Esophagus muscularis mucosa (tissue), 4 donors: ENCODE measurements around the gene OSBPL3.

ENCODE experiments used
- EP300 ChIP-seq: sonication (generic); formaldehyde crosslinking; IDR thresholded peaks from one replicate; pipeline ENCODE4 v1.6.1; 2017; ENCODE audit warnings: antibody characterized with exemption
- POLR2A ChIP-seq: fragments of 450-650 bp; IDR thresholded peaks from one replicate; pipeline ENCODE4 v1.6.1; 2017; ENCODE audit warnings: antibody characterized with exemption, moderate library complexity, mild to moderate bottlenecking, low read depth
- POLR2AphosphoS5 ChIP-seq, 2 donors: sonication (generic); formaldehyde crosslinking; IDR thresholded peaks; one replicate each; pipeline ENCODE4 v1.6.1; 2017; ENCODE audit warnings: antibody characterized with exemption in 2 of 2
- TF ChIP-seq, protein P1 (sequence below), 3 experiments: fragments of 200-600 bp in 2 of 3; fragments of 450-650 bp in 1 of 3; sonication (generic) in 2 of 3; IDR thresholded peaks; one replicate each; pipeline ENCODE4 v1.5.1; 2017 to 2019; ENCODE audit warnings: antibody characterized with exemption in 3 of 3, mild to moderate bottlenecking in 2 of 3, moderate library complexity in 1 of 3

GRCh38 chr7:24800073-24800472 lies 179.9 kb downstream of the OSBPL3 start:
- TF ChIP-seq EP300 = no peak
- TF ChIP-seq, protein P1, sequence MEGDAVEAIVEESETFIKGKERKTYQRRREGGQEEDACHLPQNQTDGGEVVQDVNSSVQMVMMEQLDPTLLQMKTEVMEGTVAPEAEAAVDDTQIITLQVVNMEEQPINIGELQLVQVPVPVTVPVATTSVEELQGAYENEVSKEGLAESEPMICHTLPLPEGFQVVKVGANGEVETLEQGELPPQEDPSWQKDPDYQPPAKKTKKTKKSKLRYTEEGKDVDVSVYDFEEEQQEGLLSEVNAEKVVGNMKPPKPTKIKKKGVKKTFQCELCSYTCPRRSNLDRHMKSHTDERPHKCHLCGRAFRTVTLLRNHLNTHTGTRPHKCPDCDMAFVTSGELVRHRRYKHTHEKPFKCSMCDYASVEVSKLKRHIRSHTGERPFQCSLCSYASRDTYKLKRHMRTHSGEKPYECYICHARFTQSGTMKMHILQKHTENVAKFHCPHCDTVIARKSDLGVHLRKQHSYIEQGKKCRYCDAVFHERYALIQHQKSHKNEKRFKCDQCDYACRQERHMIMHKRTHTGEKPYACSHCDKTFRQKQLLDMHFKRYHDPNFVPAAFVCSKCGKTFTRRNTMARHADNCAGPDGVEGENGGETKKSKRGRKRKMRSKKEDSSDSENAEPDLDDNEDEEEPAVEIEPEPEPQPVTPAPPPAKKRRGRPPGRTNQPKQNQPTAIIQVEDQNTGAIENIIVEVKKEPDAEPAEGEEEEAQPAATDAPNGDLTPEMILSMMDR (IDR thresholded peaks at IDR 0.05) = no peak
- TF ChIP-seq POLR2A = no peak
- no peak for TF ChIP-seq POLR2AphosphoS5 (IDR thresholded peaks at IDR 0.05)
